ENCODE results near the gene MORC3. TPM values are rescaled to one million over a fixed set of nuclear protein-coding genes. Genes with fewer than 3 reads are reported as not detected.

MORC3 gene
- total RNA-seq, 1 experiment from 2014 or later: 19.8 TPM

- intact Hi-C loops (cut with micrococcal nuclease): loop anchor here (1.0 to 5.0 kb wide), 2 partner anchors 169 to 507 kb away; no protein-coding TSS in a partner anchor
- no peaks in the 10 kb centered on the region for H3K27me3 ChIP-seq (ENCODE audit: insufficient read depth, low read length)
- BruUV-seq (replicated peaks): no TSS peak
- H3K79me2 ChIP-seq (ENCODE audit: insufficient read depth, low read length): no peaks in the 10 kb centered on the region
- ChIA-PET CTCF (interaction anchor here (0.8 kb wide), 1 partner anchor 10 kb away, joined by 5 read pairs; no protein-coding TSS in a partner anchor), POLR2A (interaction anchor here (1.4 kb wide), 1 partner anchor 10 kb away, joined by 4 read pairs; no protein-coding TSS in a partner anchor), RAD21 (ENCODE audit: low non-redundant PET in 1 of 2, low total read pairs in 2 of 2, uncharacterized antibody in 2 of 2, unreplicated experiment in 2 of 2) (no interaction called here)
- H3K9ac ChIP-seq (ENCODE audit: low read length): no peak overlapping the region
- H2AFZ ChIP-seq (ENCODE audit: low read depth, low read length, poor library complexity, severe bottlenecking): no peak overlapping the region
- no peak for TF ChIP-seq MAX (IDR thresholded peaks at IDR 0.05)
- TF ChIP-seq RAD21 (IDR thresholded peaks at IDR 0.05; ENCODE audit: low read depth): peak; percentile 77
- TF ChIP-seq ZBTB33 (IDR thresholded peaks at IDR 0.05; ENCODE audit: extremely low read depth, insufficient replicate concordance, low read length): no peak
- TF ChIP-seq CTCF (IDR thresholded peaks at IDR 0.05 in 2 of 3, conservative IDR thresholded peaks at IDR 0.05 in 1 of 3; ENCODE audit: borderline replicate concordance in 1 of 3, insufficient read depth in 1 of 3, low read depth in 2 of 3, low read length in 2 of 3): peak; percentile 45 to 81 (median 78); a peak in 5 of 6 replicates
- no peak for TF ChIP-seq REST (IDR thresholded peaks at IDR 0.05; ENCODE audit: low read depth)
- no peak for TF ChIP-seq SIN3A (IDR thresholded peaks at IDR 0.05; ENCODE audit: low read depth)
- TF ChIP-seq SRF (IDR thresholded peaks at IDR 0.05; ENCODE audit: low read depth): no peak
- no peaks in the 10 kb centered on the region for H3K9me2 ChIP-seq (ENCODE audit: insufficient read depth)
- no peak overlapping the region for H3K4me3 ChIP-seq (replicated peaks in 1 of 2; ENCODE audit: low read depth in 1 of 2, low read length in 2 of 2)
- H3K36me3 ChIP-seq (ENCODE audit: control insufficient read depth in 1 of 2, insufficient read depth in 2 of 2, low read length in 2 of 2): peaks cover 12 to 13% of the 10 kb centered on the region in 2 experiments; a peak in 3 of 4 replicates
- H3K9me3 ChIP-seq (ENCODE audit: control insufficient read depth in 1 of 2, insufficient read depth in 1 of 2, low read depth in 1 of 2, low read length in 2 of 2): no peaks in the 10 kb centered on the region
- 0 out of 4 replicates have a peak, but pooled peaks cover 0 to 2% of the 10 kb centered on the region in 2 experiments for H3K4me1 ChIP-seq (ENCODE audit: control insufficient read depth in 1 of 2, insufficient read depth in 2 of 2, low read length in 2 of 2)
- H3K4me2 ChIP-seq (ENCODE audit: low read length): no peak overlapping the region
- H3K27ac ChIP-seq (ENCODE audit: low read depth, low read length): no peak overlapping the region
- ATAC-seq (peak; percentile 90), DNase-seq (ENCODE audit: low read depth, low spot score) (peak; percentile 77)
- no peaks in the 10 kb centered on the region for H4K20me1 ChIP-seq (ENCODE audit: insufficient read depth)
Observed at GRCh38 chr21:36419996-36420395, 100.0 kb downstream of the MORC3 start.

Data from HCT116 (cell line).